ENCODE measurements around the gene PARD3B.

The PARD3B gene

GRCh38 chr2:204871231-204871953 is 326.1 kb downstream of the PARD3B start:
- Histone ChIP-seq H3K36me3 (ENCODE audit: control insufficient read depth, insufficient read depth, low read length) (no peaks in the 10 kb centered on the region), H3K4me1 (ENCODE audit: control insufficient read depth, insufficient read depth, low read length) (no peaks in the 10 kb centered on the region), H3K9ac (ENCODE audit: low read length) (no peak overlapping the region), H3K27me3 (ENCODE audit: control insufficient read depth, insufficient read depth, low read length) (no peaks in the 10 kb centered on the region), H3K9me3 (ENCODE audit: control insufficient read depth, low read length) (no peaks in the 10 kb centered on the region), H3K4me3 (ENCODE audit: low read length) (no peak overlapping the region)

- Histone ChIP-seq H3K4me3 (ENCODE audit: low read length) (no peak overlapping the region), H3K9me3 (ENCODE audit: control insufficient read depth, low read length) (no peaks in the 10 kb centered on the region), H3K4me1 (ENCODE audit: control insufficient read depth, insufficient read depth, low read length) (no peaks in the 10 kb centered on the region), H3K9ac (ENCODE audit: low read length) (no peak overlapping the region), H3K36me3 (ENCODE audit: control insufficient read depth, insufficient read depth, low read length) (no peaks in the 10 kb centered on the region), H3K27me3 (ENCODE audit: control insufficient read depth, insufficient read depth, low read length) (no peaks in the 10 kb centered on the region)
Measured at GRCh38 chr2:204876311-204876710, 331.0 kb downstream of the PARD3B start.

GRCh38 chr2:204877691-204878090 is 332.4 kb downstream of the PARD3B start:
- Histone ChIP-seq H3K4me3 (ENCODE audit: low read length) (no peak overlapping the region), H3K9me3 (ENCODE audit: control insufficient read depth, low read length) (no peaks in the 10 kb centered on the region), H3K27me3 (ENCODE audit: control insufficient read depth, insufficient read depth, low read length) (no peaks in the 10 kb centered on the region), H3K36me3 (ENCODE audit: control insufficient read depth, insufficient read depth, low read length) (no peaks in the 10 kb centered on the region), H3K4me1 (ENCODE audit: control insufficient read depth, insufficient read depth, low read length) (no peaks in the 10 kb centered on the region), H3K9ac (ENCODE audit: low read length) (no peak overlapping the region)

- H3K27me3 ChIP-seq (ENCODE audit: control insufficient read depth, insufficient read depth, low read length): no peaks in the 10 kb centered on the region
- H3K36me3 ChIP-seq (ENCODE audit: control insufficient read depth, insufficient read depth, low read length): no peaks in the 10 kb centered on the region
- H3K9me3 ChIP-seq (ENCODE audit: control insufficient read depth, low read length): no peaks in the 10 kb centered on the region
- no peak overlapping the region for H3K4me3 ChIP-seq (ENCODE audit: low read length)
- H3K4me1 ChIP-seq (ENCODE audit: control insufficient read depth, insufficient read depth, low read length): no peaks in the 10 kb centered on the region
- H3K9ac ChIP-seq (ENCODE audit: low read length): no peak overlapping the region
Measured at GRCh38 chr2:204880928-204881327, 335.7 kb downstream of the PARD3B start.

- H3K4me1 ChIP-seq (ENCODE audit: control insufficient read depth, insufficient read depth, low read length): no peaks in the 10 kb centered on the region
- no peak overlapping the region for H3K9ac ChIP-seq (ENCODE audit: low read length)
- H3K9me3 ChIP-seq (ENCODE audit: control insufficient read depth, low read length): no peaks in the 10 kb centered on the region
- H3K27me3 ChIP-seq (ENCODE audit: control insufficient read depth, insufficient read depth, low read length): no peaks in the 10 kb centered on the region
- no peak overlapping the region for H3K4me3 ChIP-seq (ENCODE audit: low read length)
- no peaks in the 10 kb centered on the region for H3K36me3 ChIP-seq (ENCODE audit: control insufficient read depth, insufficient read depth, low read length)
Measured at GRCh38 chr2:204881655-204882054, 336.4 kb downstream of the PARD3B start.

- H3K4me3 ChIP-seq (ENCODE audit: low read length): no peak overlapping the region
- no peaks in the 10 kb centered on the region for H3K36me3 ChIP-seq (ENCODE audit: control insufficient read depth, insufficient read depth, low read length)
- H3K9ac ChIP-seq (ENCODE audit: low read length): no peak overlapping the region
- H3K4me1 ChIP-seq (ENCODE audit: control insufficient read depth, insufficient read depth, low read length): no peaks in the 10 kb centered on the region
- no peaks in the 10 kb centered on the region for H3K9me3 ChIP-seq (ENCODE audit: control insufficient read depth, low read length)
- H3K27me3 ChIP-seq (ENCODE audit: control insufficient read depth, insufficient read depth, low read length): no peaks in the 10 kb centered on the region
Measured at GRCh38 chr2:204885747-204886146, 340.5 kb downstream of the PARD3B start.

GRCh38 chr2:204886713-204887112 is 341.4 kb downstream of the PARD3B start:
- Histone ChIP-seq H3K9ac (ENCODE audit: low read length) (no peak overlapping the region), H3K36me3 (ENCODE audit: control insufficient read depth, insufficient read depth, low read length) (no peaks in the 10 kb centered on the region), H3K9me3 (ENCODE audit: control insufficient read depth, low read length) (no peaks in the 10 kb centered on the region), H3K27me3 (ENCODE audit: control insufficient read depth, insufficient read depth, low read length) (no peaks in the 10 kb centered on the region), H3K4me1 (ENCODE audit: control insufficient read depth, insufficient read depth, low read length) (no peaks in the 10 kb centered on the region), H3K4me3 (ENCODE audit: low read length) (no peak overlapping the region)

- no peaks in the 10 kb centered on the region for H3K4me1 ChIP-seq (ENCODE audit: control insufficient read depth, insufficient read depth, low read length)
Measured at GRCh38 chr2:204888222-204888621, 342.9 kb downstream of the PARD3B start.

GRCh38 chr2:204890680-204891079 is 345.4 kb downstream of the PARD3B start:
- H3K4me3 ChIP-seq (ENCODE audit: low read length): no peak overlapping the region
- no peak overlapping the region for H3K9ac ChIP-seq (ENCODE audit: low read length)
- no peaks in the 10 kb centered on the region for H3K9me3 ChIP-seq (ENCODE audit: control insufficient read depth, low read length)
- no peaks in the 10 kb centered on the region for H3K27me3 ChIP-seq (ENCODE audit: control insufficient read depth, insufficient read depth, low read length)
- H3K36me3 ChIP-seq (ENCODE audit: control insufficient read depth, insufficient read depth, low read length): no peaks in the 10 kb centered on the region
- no peaks in the 10 kb centered on the region for H3K4me1 ChIP-seq (ENCODE audit: control insufficient read depth, insufficient read depth, low read length)

More at GRCh38 chr2:204888222-204888621, 342.9 kb downstream of the PARD3B start:
- Histone ChIP-seq H3K9me3 (ENCODE audit: control insufficient read depth, low read length) (no peaks in the 10 kb centered on the region), H3K4me3 (ENCODE audit: low read length) (no peak overlapping the region), H3K9ac (ENCODE audit: low read length) (no peak overlapping the region), H3K36me3 (ENCODE audit: control insufficient read depth, insufficient read depth, low read length) (no peaks in the 10 kb centered on the region), H3K27me3 (ENCODE audit: control insufficient read depth, insufficient read depth, low read length) (no peaks in the 10 kb centered on the region)

GRCh38 chr2:204891739-204892138 is 346.5 kb downstream of the PARD3B start:
- Histone ChIP-seq H3K4me3 (ENCODE audit: low read length) (no peak overlapping the region), H3K4me1 (ENCODE audit: control insufficient read depth, insufficient read depth, low read length) (peaks cover 6% of the 10 kb centered on the region), H3K27me3 (ENCODE audit: control insufficient read depth, insufficient read depth, low read length) (no peaks in the 10 kb centered on the region), H3K36me3 (ENCODE audit: control insufficient read depth, insufficient read depth, low read length) (no peaks in the 10 kb centered on the region), H3K9me3 (ENCODE audit: control insufficient read depth, low read length) (no peaks in the 10 kb centered on the region), H3K9ac (ENCODE audit: low read length) (no peak overlapping the region)

- Histone ChIP-seq H3K9me3 (ENCODE audit: control insufficient read depth, low read length) (no peaks in the 10 kb centered on the region), H3K27me3 (ENCODE audit: control insufficient read depth, insufficient read depth, low read length) (no peaks in the 10 kb centered on the region), H3K9ac (ENCODE audit: low read length) (no peak overlapping the region), H3K4me3 (ENCODE audit: low read length) (no peak overlapping the region), H3K36me3 (ENCODE audit: control insufficient read depth, insufficient read depth, low read length) (no peaks in the 10 kb centered on the region), H3K4me1 (ENCODE audit: control insufficient read depth, insufficient read depth, low read length) (peaks cover 6% of the 10 kb centered on the region)
Measured at GRCh38 chr2:204892506-204893255, 347.4 kb downstream of the PARD3B start.

- Histone ChIP-seq H3K4me1 (ENCODE audit: control insufficient read depth, insufficient read depth, low read length) (peaks cover 13% of the 10 kb centered on the region), H3K36me3 (ENCODE audit: control insufficient read depth, insufficient read depth, low read length) (no peaks in the 10 kb centered on the region), H3K4me3 (ENCODE audit: low read length) (no peak overlapping the region), H3K9me3 (ENCODE audit: control insufficient read depth, low read length) (no peaks in the 10 kb centered on the region), H3K27me3 (ENCODE audit: control insufficient read depth, insufficient read depth, low read length) (no peaks in the 10 kb centered on the region), H3K9ac (ENCODE audit: low read length) (no peak overlapping the region)
Measured at GRCh38 chr2:204896146-204896545, 350.9 kb downstream of the PARD3B start.

Measured in mucosa of stomach (tissue), 1 donor.